K562 (cell line): Measurements from ENCODE around the gene PLEKHG5.

Source experiments
- MXI1 ChIP-seq: IDR thresholded peaks from 2 replicates; pipeline ENCODE4 v1.6.1; 2011; ENCODE audit warnings: low read depth, mild to moderate bottlenecking, improper control_type of control experiment, low read length
- NUFIP1 ChIP-seq: fragments of 450-650 bp; IDR thresholded peaks from 2 replicates; pipeline ENCODE4 v1.6.1; 2018; ENCODE audit not compliant: partially characterized antibody
- RAD21 ChIP-seq, 2 experiments: fragments of 250-450 bp in 1 of 2; fragments of 450-650 bp in 1 of 2; sonication (Bioruptor Pico) in 1 of 2; formaldehyde crosslinking in 1 of 2; IDR thresholded peaks in 1 of 2; conservative IDR thresholded peaks in 1 of 2; 2 replicates each; pipeline versions ENCODE4 v1.4.0 to v1.8.0; 2020 to 2022; ENCODE audit warnings: mild to moderate bottlenecking in 2 of 2, moderate library complexity in 1 of 2
- ZNF354B ChIP-seq: fragments of 250-450 bp; sonication (Bioruptor Pico); IDR thresholded peaks from 2 replicates; pipeline ENCODE4 v1.4.0; 2020

GRCh38 chr1:6487804-6488484 is 3.5 kb downstream of the PLEKHG5 start:
- no peak for TF ChIP-seq RAD21 (CRISPR knock-in tag; conservative IDR thresholded peaks at IDR 0.05 in 1 of 2, IDR thresholded peaks at IDR 0.05 in 1 of 2)
- no peak for TF ChIP-seq MXI1
- no peak for TF ChIP-seq ZNF354B
- TF ChIP-seq NUFIP1, result no peak
